ENCODE results near the gene SLC3A2.
"Not testable (repeated sequence)": the region's sequence is repeated elsewhere in the genome, so short reads cannot be mapped to it uniquely, and the experiment has no call there.

The SLC3A2 gene

GRCh38 chr11:62930666-62931065 lies 50.0 kb downstream of the SLC3A2 start:
- DNase-seq (ENCODE audit: low read depth in 2 of 2): no peak

GRCh38 chr11:62931499-62932278 lies 51.0 kb downstream of the SLC3A2 start:
- DNase-seq (ENCODE audit: low read depth in 2 of 2): no peak

- DNase-seq (ENCODE audit: low read depth in 2 of 2): no peak
These were observed 52.6 kb downstream of the SLC3A2 start for GRCh38 chr11:62933285-62933684.

- no peak for DNase-seq (ENCODE audit: low read depth in 2 of 2)
These were observed 53.2 kb downstream of the SLC3A2 start for GRCh38 chr11:62933750-62934495.

- DNase-seq (ENCODE audit: low read depth in 2 of 2): no peak
These were observed 53.7 kb downstream of the SLC3A2 start for GRCh38 chr11:62934496-62934785.

GRCh38 chr11:62937528-62937927 lies 56.8 kb downstream of the SLC3A2 start:
- not testable (repeated sequence) for DNase-seq (ENCODE audit: low read depth in 2 of 2)
